Ovary (tissue), 3 donors: Measurements from ENCODE around the gene MYCBPAP.

Experiments used
- CTCF ChIP-seq, 3 donors: fragments of 450-650 bp in 2 of 3; fragments of 200-600 bp in 1 of 3; IDR thresholded peaks; one replicate each; pipeline versions ENCODE4 v1.5.1 to v1.8.0; 2016 to 2022; ENCODE audit warnings: antibody characterized with exemption in 3 of 3, mild to moderate bottlenecking in 1 of 3
- EP300 ChIP-seq: sonication (generic); formaldehyde crosslinking; IDR thresholded peaks from one replicate; pipeline ENCODE4 v1.6.1; 2017; ENCODE audit warnings: antibody characterized with exemption
- POLR2A ChIP-seq: fragments of 450-650 bp; IDR thresholded peaks from one replicate; pipeline ENCODE4 v1.6.1; 2017; ENCODE audit warnings: antibody characterized with exemption, mild to moderate bottlenecking, moderate library complexity
- donor health status: DM: no; HTN: no; CAD: no.

DNA sequence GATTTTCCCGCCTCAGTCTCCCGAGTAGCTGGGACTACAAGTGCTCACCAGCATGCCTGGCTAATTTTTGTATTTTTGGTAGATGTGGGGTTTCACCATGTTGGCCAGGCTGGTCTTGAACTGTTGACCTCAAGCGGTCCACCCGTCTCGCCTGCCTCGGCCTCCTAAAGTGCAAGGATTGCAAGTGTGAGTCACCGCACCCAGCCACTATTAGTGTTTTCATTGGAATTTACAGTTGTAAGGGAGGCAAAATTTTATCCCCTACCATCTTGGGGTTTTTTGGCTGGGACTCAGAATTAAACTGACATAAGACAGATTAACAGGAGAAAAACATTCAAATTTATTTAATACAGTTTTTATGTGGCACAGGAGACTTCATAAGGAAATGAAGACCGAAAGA is 12.3 kb upstream of the MYCBPAP start:
- TF ChIP-seq POLR2A (no peak), CTCF (IDR thresholded peaks at IDR 0.05) (no peak), EP300 (no peak)
